CD4-positive, alpha-beta T cell treated with Interferon gamma for 1 hour (primary cell): Measurements from ENCODE around the gene ANKRD42.

ENCODE experiments used
- DNase-seq: peaks from one replicate; pipeline ENCODE4 v3.0.0-alpha.2; 2020

The ANKRD42 gene

DNA sequence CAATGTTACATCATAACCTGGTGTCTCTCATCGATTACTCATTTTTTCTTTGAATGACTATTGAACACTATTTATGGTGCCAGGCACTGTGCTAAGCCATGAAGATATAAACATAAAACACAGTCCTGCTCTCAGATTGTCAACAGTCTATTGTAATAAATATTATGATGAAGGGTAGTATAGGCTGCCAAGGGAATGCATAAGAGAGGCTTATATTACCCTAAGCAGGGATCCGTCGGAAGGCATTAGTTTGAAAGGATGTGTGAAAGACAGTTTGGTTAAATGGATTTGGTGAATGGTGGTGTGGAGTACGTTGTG lies 99.9 kb downstream of the ANKRD42 start:
- no peak for DNase-seq

DNA sequence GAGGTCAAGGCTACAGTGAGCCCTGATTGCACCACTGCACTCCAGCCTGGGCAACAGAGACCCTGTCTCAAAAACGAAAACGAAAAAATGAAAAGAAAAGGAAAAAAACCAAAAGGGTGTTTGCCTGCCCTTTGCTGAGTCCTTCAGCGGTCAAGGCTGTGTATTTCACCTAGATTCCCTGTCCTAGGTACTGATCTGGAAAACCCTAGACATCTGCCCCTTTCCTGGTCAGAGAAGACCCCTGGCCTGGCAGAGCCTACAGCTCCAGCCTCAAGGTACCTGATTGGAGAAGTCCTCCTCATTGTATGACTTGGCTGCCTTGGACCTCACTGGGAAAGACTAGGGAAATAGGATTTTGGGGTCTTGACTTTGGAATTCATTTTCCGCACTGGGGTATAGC lies 100.7 kb downstream of the ANKRD42 start:
- DNase-seq = no peak
